ENCODE measurements around the gene JSRP1. TPM values are rescaled to one million over a fixed set of nuclear protein-coding genes. Genes with fewer than 3 reads are reported as not detected.

Gene JSRP1
- total RNA-seq, 1 donor from 2014 or later: 0.45 TPM

DNA sequence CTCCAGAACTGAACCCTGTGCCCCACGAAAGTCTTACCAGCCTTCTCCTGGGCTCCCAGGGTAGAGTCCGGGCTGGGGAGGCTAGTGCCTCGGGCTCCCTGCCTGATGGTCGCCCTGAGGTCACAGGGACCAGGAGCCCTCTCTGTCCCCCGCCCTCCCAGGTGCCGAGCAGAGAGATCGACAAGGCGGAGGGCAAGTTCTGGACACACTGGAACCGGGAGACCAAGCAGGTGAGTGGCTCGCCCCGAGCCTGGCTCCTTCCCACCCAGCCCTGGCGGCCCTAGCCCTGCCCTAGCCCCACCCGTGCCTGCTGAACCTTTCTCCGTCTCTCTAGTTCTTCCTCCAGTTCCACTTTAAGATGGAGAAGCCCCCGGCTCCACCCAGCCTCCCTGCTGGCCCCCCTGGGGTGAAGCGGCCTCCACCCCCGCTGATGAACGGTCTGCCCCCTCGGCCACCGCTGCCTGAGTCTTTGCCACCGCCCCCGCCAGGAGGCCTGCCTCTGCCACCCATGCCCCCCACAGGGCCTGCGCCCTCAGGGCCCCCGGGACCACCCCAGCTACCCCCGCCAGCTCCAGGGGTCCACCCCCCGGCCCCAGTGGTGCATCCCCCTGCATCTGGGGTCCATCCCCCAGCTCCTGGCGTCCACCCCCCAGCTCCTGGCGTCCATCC, 8.7 kb downstream of the JSRP1 start:
- intact Hi-C loops (cut with micrococcal nuclease): no loop called here

GRCh38 chr19:2246801-2247361, 9.3 kb downstream of the JSRP1 start:
- intact Hi-C loops (cut with micrococcal nuclease): no loop called here

DNA sequence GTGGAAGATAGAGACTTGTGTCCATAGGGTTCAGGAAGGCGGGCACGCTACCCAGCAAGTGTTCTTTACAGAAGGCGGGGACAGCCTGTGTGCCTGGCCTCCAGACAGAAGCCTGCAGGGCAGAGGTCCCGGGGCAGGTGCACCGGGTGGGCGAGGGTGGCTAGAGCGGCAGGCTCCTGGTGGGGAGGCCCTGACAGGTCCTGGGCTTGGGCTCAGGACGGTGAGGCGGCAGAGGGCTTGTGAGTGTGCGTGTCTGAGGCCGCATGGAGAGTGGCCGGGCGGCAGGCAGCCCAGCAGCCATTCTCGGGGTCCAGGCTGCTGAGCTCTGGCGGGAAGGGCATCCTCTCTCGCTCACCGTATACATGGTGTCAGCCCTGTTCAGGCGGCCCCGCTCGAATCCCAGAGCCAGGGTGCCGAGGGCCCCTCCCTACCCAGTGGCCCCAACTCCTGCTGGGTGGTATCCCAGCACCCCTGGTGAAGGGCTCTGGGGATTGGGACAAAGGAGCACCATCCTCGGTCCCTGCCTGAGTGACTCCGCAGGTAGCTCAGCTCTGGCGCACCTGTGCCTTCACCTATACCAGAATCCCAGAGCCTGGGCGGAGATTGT, 10.1 kb downstream of the JSRP1 start:
- intact Hi-C loops (cut with micrococcal nuclease): no loop called here

GRCh38 chr19:2245273-2245672, 10.9 kb downstream of the JSRP1 start:
- intact Hi-C loops (cut with micrococcal nuclease): no loop called here

- intact Hi-C loops (cut with micrococcal nuclease): no loop called here
These were observed 11.7 kb downstream of the JSRP1 start for GRCh38 chr19:2244486-2244885.

DNA sequence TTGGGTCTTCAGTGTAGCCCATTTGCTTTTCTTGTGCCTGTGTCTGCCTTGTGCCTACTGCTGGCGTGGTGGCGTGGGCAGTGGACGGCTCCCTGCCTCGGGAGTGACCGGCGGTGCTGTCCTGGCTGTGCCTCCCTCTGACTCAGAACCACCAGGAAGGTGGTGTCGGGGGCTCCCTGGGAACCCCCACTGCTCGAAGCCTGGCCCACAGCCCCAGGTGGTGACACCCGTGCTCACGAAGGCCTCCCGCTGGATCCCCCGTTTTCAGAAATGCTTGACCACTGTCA, 12.1 kb downstream of the JSRP1 start:
- intact Hi-C loops (cut with micrococcal nuclease): no loop called here

- intact Hi-C loops (cut with micrococcal nuclease): no loop called here
These were observed 12.7 kb downstream of the JSRP1 start for GRCh38 chr19:2243274-2244124.

GRCh38 chr19:2242816-2243215, 13.4 kb downstream of the JSRP1 start:
- intact Hi-C loops (cut with micrococcal nuclease): no loop called here

- intact Hi-C loops (cut with micrococcal nuclease): no loop called here
These were observed 14.1 kb downstream of the JSRP1 start for GRCh38 chr19:2242092-2242537.

DNA sequence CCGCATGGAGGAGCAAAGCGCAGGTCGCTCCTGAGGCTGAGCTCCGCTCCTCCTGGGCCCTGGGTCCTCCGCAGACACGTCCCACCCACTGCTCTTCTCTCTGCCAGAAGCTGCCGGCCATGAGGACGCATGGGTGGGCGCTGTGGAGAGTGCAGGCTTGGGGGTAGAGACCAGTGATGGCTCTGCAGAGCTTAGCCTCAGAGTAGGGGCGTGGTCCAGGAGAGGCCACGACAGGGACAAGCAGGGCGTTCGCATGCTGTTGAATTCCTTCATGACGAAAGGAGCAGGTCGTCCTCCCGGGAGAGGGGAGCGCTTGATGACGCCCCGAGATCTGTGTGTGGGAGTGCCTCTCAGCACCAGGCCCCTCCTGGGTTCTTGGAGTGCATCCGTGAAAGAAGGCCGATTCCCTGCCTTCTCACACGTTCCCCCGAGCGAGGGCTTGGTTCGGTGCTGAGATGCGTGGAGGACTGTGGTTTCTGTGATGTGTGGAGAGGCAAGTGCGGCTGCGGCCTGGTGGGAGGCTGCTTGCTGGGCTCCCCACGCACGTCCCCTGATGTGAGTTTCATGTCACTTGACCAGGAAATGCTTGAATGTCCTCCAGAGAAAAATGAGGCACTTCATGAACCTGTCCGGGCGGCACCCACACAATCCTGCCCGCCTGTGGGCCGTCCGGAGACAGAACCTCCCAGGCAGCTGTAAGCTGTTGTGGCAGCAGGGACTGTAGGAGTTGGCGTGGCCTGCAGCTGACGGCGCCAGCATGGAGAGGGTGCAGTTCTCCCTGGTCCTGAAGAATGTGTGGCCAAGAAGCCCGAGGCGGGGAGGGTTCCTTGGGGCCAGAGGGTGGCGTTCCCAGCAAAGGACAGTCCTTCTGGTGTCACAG, 15.1 kb downstream of the JSRP1 start:
- intact Hi-C loops (cut with micrococcal nuclease): no loop called here

GRCh38 chr19:2239771-2240770, 16.1 kb downstream of the JSRP1 start:
- intact Hi-C loops (cut with micrococcal nuclease): loop anchor here (5.0 kb wide), 3 partner anchors 88 to 372 kb away; partner anchors contain the start of genes AP3D1, IZUMO4 and MOB3A

DNA sequence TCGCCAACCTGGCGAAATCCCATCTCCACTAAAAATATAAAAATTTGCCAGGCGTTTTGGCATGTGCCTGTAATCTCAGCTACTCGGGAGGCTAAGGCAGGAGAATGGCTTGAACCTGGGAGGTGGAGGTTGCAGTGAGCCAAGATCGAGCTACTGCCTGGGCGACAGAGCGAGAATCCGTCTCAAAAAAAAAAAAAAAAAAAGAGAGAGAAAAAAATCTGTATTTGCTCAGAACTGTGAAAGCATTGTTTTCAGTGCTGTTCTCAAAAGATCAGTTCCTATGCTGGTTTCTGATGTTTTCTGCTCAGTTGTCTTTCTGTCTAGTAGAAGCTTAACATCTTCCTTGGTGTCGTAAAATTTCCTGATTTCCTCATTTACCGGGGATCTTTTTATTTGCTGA, 17.0 kb downstream of the JSRP1 start:
- intact Hi-C loops (cut with micrococcal nuclease): loop anchor here (5.0 kb wide), 3 partner anchors 87 to 373 kb away; partner anchors contain the start of genes AP3D1, IZUMO4 and MOB3A

GRCh38 chr19:2237869-2238153, 18.4 kb downstream of the JSRP1 start:
- intact Hi-C loops (cut with micrococcal nuclease): loop anchor here (2.0 to 5.0 kb wide), 5 partner anchors 75 to 374 kb away; partner anchors contain the start of genes AP3D1, DOT1L, IZUMO4 and LMNB2

GRCh38 chr19:2237051-2237868, 19.0 kb downstream of the JSRP1 start:
- intact Hi-C loops (cut with micrococcal nuclease): loop anchor here (2.0 to 5.0 kb wide), 5 partner anchors 74 to 375 kb away; partner anchors contain the start of genes AP3D1, DOT1L, IZUMO4 and LMNB2

- intact Hi-C loops (cut with micrococcal nuclease): loop anchor here (1.0 to 5.0 kb wide), 9 partner anchors 33 to 376 kb away; partner anchors contain the start of genes AP3D1, DOT1L, IZUMO4 and LMNB2
These were observed 19.7 kb downstream of the JSRP1 start, which contains the start of the genes PLEKHJ1 and SF3A2 for GRCh38 chr19:2236314-2237050. PLEKHJ1 (minus strand) TSS chr19:2236329; CDS start chr19:2236248, 81 bp downstream. SF3A2 (plus strand) TSS chr19:2236824; CDS start chr19:2243419, 6,595 bp downstream.

DNA sequence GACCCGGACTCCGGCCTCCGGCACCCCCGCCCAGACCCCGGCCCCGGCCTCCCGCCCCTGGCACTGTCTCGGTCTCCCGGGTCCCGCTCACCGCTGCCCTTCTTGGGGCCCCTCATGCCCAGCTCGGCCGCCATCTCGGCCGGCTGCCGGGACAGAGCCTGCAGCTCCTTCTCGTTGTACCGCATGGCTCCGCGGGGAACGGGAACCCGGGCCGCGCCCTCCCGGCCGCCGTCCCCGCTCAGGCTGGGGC, 20.2 kb downstream of the JSRP1 start:
- intact Hi-C loops (cut with micrococcal nuclease): loop anchor here (1.0 to 5.0 kb wide), 9 partner anchors 33 to 376 kb away; partner anchors contain the start of genes AP3D1, DOT1L, IZUMO4 and LMNB2

DNA sequence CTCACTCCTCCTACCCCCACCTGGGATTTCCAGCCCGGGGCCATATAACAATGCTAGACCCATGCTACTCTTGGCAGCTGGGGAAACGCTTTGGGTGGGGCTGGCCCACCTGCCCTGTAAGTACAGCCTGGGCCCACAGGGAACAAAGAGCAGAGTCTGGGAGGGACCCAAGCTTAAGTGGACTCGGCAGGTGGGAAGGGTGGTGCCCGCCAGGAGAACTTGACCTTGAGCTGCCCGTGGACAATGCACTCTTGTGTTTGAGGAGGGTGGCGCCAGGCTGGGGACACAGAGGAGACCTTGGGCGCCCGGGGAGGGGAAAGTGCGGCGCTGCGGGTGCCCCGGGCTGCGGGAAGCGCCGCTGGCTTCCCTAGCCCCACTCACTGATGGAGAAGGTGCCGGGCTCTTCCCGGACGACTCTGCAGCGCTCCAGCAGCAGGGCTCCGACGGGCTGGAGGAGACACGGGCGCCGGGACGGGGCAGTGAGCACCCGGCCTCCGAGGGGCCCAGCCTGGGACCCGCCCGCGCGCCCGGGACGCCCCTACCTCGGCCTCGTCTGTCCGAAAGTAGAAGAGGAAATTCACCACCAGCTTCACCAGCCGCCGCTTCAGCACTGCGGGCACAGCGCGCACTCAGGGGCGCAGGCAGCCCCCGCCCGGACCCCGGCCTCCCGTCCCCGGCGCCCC, 20.7 kb downstream of the JSRP1 start:
- intact Hi-C loops (cut with micrococcal nuclease): loop anchor here (1.0 to 5.0 kb wide), 10 partner anchors 34 to 377 kb away; partner anchors contain the start of genes AP3D1, DOT1L, IZUMO4 and LMNB2
